HEK293 (cell line): ENCODE results near the gene SPTLC3.

Experiments used
- CTCF ChIA-PET: fragments of 350-600 bp; formaldehyde crosslinking; extraction: SDS; loops from one replicate; lab custom pipeline; 2021; ENCODE audit warnings: antibody characterized with exemption; lab: Yijun Ruan, JAX
- POLR2A ChIA-PET: fragments of 300-600 bp; formaldehyde crosslinking; extraction: SDS; loops from one replicate; lab custom pipeline; 2020; ENCODE audit warnings: antibody characterized with exemption, inconsistent platforms; lab: Yijun Ruan, JAX
- H3K27ac ChIP-seq: fragments of 200-500 bp; sonication (Bioruptor generic); 2 replicates; pipeline ENCODE4 v1.5.1; 2014; ENCODE audit warnings: low read depth, low read length, control low read depth, inconsistent platforms; ENCODE audit errors: extremely low read depth
- H3K36me3 ChIP-seq, 2 experiments: fragments of 200-500 bp in 1 of 2; sonication (Bioruptor generic) in 1 of 2; 1 replicate in 1 of 2; 2 replicates in 1 of 2; pipeline ENCODE4 v1.5.1; 2014 to 2017; ENCODE audit warnings: inconsistent platforms in 2 of 2, low read length in 2 of 2; ENCODE audit not compliant: control insufficient read depth in 2 of 2, insufficient read depth in 1 of 2
- H3K4me1 ChIP-seq: fragments of 200-500 bp; sonication (Bioruptor generic); 2 replicates; pipeline ENCODE4 v1.5.1; 2014; ENCODE audit warnings: mild to moderate bottlenecking, low read length, inconsistent platforms; ENCODE audit not compliant: control insufficient read depth, insufficient read depth
- H3K4me3 ChIP-seq: 2 replicates; pipeline ENCODE4 v1.5.1; 2011; ENCODE audit warnings: low read depth, mild to moderate bottlenecking, control low read depth, low read length, moderate library complexity
- H3K9me3 ChIP-seq: fragments of 200-500 bp; sonication (Bioruptor generic); 2 replicates; pipeline ENCODE4 v1.5.1; 2014; ENCODE audit warnings: low read depth, low read length, inconsistent platforms; ENCODE audit not compliant: control insufficient read depth, insufficient read depth
- PRDM1 ChIP-seq: fragments of 450-650 bp; formaldehyde crosslinking; IDR thresholded peaks from 2 replicates; pipeline ENCODE4; 2016; ENCODE audit warnings: missing biosample characterization, missing genetic modification characterization
- REPIN1 ChIP-seq: fragments of 450-650 bp; formaldehyde crosslinking; IDR thresholded peaks from 2 replicates; pipeline ENCODE4 v1.5.1; 2017; ENCODE audit warnings: missing biosample characterization, missing genetic modification characterization, low read depth
- TRIM28 ChIP-seq: IDR thresholded peaks from 2 replicates; pipeline ENCODE4 v1.6.1; 2011; ENCODE audit warnings: low read length, control low read depth, borderline replicate concordance
- ZBTB48 ChIP-seq: fragments of 450-650 bp; formaldehyde crosslinking; IDR thresholded peaks from 2 replicates; pipeline ENCODE4 v1.5.1; 2016; ENCODE audit warnings: missing biosample characterization, missing genetic modification characterization
- ZBTB8A ChIP-seq: fragments of 450-650 bp; formaldehyde crosslinking; IDR thresholded peaks from 2 replicates; pipeline ENCODE4 v1.5.1; 2016; ENCODE audit warnings: missing biosample characterization, missing genetic modification characterization
- ZNF10 ChIP-seq: fragments of 450-650 bp; formaldehyde crosslinking; IDR thresholded peaks from 2 replicates; pipeline ENCODE4 v1.5.1; 2017; ENCODE audit warnings: missing biosample characterization, missing genetic modification characterization
- ZNF138 ChIP-seq: fragments of 450-650 bp; formaldehyde crosslinking; IDR thresholded peaks from 2 replicates; pipeline ENCODE4 v1.5.1; 2016; ENCODE audit warnings: missing biosample characterization, missing genetic modification characterization, borderline replicate concordance
- ZNF26 ChIP-seq: fragments of 450-650 bp; formaldehyde crosslinking; IDR thresholded peaks from 2 replicates; pipeline ENCODE4 v1.5.1; 2016; ENCODE audit warnings: missing biosample characterization, missing genetic modification characterization
- ZNF280D ChIP-seq: fragments of 450-650 bp; formaldehyde crosslinking; IDR thresholded peaks from 2 replicates; pipeline ENCODE4 v1.5.1; 2016; ENCODE audit warnings: missing biosample characterization, missing genetic modification characterization
- ZNF416 ChIP-seq: fragments of 450-650 bp; formaldehyde crosslinking; IDR thresholded peaks from 2 replicates; pipeline ENCODE4 v1.5.1; 2016; ENCODE audit warnings: missing biosample characterization, missing genetic modification characterization
- ZNF571 ChIP-seq: fragments of 450-650 bp; formaldehyde crosslinking; IDR thresholded peaks from 2 replicates; pipeline ENCODE4 v1.5.0; 2017; ENCODE audit warnings: missing biosample characterization, missing genetic modification characterization
- ZNF626 ChIP-seq: fragments of 450-650 bp; sonication (Bioruptor Pico); formaldehyde crosslinking; IDR thresholded peaks from 2 replicates; pipeline ENCODE4 v1.5.1; 2018; ENCODE audit warnings: missing biosample characterization, missing genetic modification characterization, inconsistent platforms
- ZNF707 ChIP-seq: fragments of 450-650 bp; formaldehyde crosslinking; IDR thresholded peaks from 2 replicates; pipeline ENCODE4 v1.5.1; 2016; ENCODE audit warnings: missing biosample characterization, missing genetic modification characterization
- ZNF776 ChIP-seq: fragments of 450-650 bp; formaldehyde crosslinking; IDR thresholded peaks from 2 replicates; pipeline ENCODE4 v1.5.0; 2017; ENCODE audit warnings: missing biosample characterization, missing genetic modification characterization, borderline replicate concordance
- TF ChIP-seq, protein P1 (sequence below): fragments of 450-650 bp; formaldehyde crosslinking; IDR thresholded peaks from 2 replicates; pipeline ENCODE4 v1.5.1; 2017; ENCODE audit warnings: missing biosample characterization, missing genetic modification characterization

Gene SPTLC3

GRCh38 chr20:13139459-13140150, 130.8 kb downstream of the SPTLC3 start (continued):
- TF ChIP-seq TRIM28, result no peak

GRCh38 chr20:13140201-13140600, 131.4 kb downstream of the SPTLC3 start:
- no peaks in the 10 kb centered on the region for H3K9me3 ChIP-seq
- no peak overlapping the region for H3K4me3 ChIP-seq
- no peaks in the 10 kb centered on the region for H3K4me1 ChIP-seq
- no peak for TF ChIP-seq ZNF26 (tag by site-specific recombination)
- TF ChIP-seq ZNF138 (tag by site-specific recombination), result no peak
- TF ChIP-seq REPIN1, result no peak
- no peak for TF ChIP-seq ZBTB48 (tag by site-specific recombination)
- no peak for TF ChIP-seq ZNF571 (tag by site-specific recombination)
- no peak overlapping the region for H3K27ac ChIP-seq
- POLR2A ChIA-PET, result no interaction called here
- H3K36me3 ChIP-seq, result no peaks in the 10 kb centered on the region
- CTCF ChIA-PET, result no interaction called here

DNA sequence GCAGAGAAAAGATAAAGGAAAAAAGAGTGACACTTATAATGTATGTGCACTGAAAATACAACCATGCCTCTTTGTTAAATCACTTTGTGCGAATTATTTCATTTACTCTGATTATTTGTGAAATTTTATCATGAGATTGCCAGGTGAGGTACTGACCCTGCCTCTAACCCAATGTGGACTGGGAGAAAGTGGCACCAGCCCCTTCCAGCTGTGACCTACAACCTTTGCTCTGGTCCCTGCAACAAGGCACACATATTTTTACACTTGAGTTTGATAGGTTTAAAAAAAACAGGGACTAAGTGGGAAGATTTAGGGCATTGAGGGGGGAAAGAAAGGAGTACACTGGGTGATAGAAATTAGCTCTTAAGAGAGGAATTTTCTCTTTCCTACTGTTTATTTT, 132.0 kb downstream of the SPTLC3 start:
- H3K9me3 ChIP-seq, result no peaks in the 10 kb centered on the region
- H3K36me3 ChIP-seq, result no peaks in the 10 kb centered on the region
- H3K27ac ChIP-seq, result no peak overlapping the region
- TF ChIP-seq ZNF626 (tag by site-specific recombination), result no peak
- TF ChIP-seq ZNF10, result no peak
- no peak for TF ChIP-seq ZNF280D (tag by site-specific recombination)
- no peak for TF ChIP-seq ZNF416 (tag by site-specific recombination)
- no peak for TF ChIP-seq ZNF138 (tag by site-specific recombination)
- no peak for TF ChIP-seq PRDM1 (tag by site-specific recombination)
- TF ChIP-seq ZNF707 (tag by site-specific recombination), result no peak
- TF ChIP-seq ZBTB8A, result no peak
- TF ChIP-seq ZNF776 (tag by site-specific recombination), result no peak
- TF ChIP-seq, protein P1, sequence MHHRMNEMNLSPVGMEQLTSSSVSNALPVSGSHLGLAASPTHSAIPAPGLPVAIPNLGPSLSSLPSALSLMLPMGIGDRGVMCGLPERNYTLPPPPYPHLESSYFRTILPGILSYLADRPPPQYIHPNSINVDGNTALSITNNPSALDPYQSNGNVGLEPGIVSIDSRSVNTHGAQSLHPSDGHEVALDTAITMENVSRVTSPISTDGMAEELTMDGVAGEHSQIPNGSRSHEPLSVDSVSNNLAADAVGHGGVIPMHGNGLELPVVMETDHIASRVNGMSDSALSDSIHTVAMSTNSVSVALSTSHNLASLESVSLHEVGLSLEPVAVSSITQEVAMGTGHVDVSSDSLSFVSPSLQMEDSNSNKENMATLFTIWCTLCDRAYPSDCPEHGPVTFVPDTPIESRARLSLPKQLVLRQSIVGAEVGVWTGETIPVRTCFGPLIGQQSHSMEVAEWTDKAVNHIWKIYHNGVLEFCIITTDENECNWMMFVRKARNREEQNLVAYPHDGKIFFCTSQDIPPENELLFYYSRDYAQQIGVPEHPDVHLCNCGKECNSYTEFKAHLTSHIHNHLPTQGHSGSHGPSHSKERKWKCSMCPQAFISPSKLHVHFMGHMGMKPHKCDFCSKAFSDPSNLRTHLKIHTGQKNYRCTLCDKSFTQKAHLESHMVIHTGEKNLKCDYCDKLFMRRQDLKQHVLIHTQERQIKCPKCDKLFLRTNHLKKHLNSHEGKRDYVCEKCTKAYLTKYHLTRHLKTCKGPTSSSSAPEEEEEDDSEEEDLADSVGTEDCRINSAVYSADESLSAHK (tag by site-specific recombination), result no peak
- TF ChIP-seq, all 188 proteins: peak for 0
- Histone ChIP-seq H3K4me3 (no peak overlapping the region), H3K4me1 (no peaks in the 10 kb centered on the region)
- CTCF ChIA-PET, result interaction anchor here (1.4 kb wide), 1 partner anchor 21 kb away, joined by 3 read pairs; no protein-coding TSS in a partner anchor
- POLR2A ChIA-PET, result no interaction called here
